Right ventricle myocardium superior (tissue), 1 donor: ENCODE results near the gene COQ8A. TPM values are rescaled to one million over a fixed set of nuclear protein-coding genes. Genes with fewer than 3 reads are reported as not detected.
A peak's percentile ranks its signal among the peaks of the same experiment; 100 is the strongest.
"Not testable (repeated sequence)": the region's sequence is repeated elsewhere in the genome, so short reads cannot be mapped to it uniquely, and the experiment has no call there.

Experiments
- ATAC-seq: fragments of 200-7000 bp; cut with Tn5 transposase; one replicate; pipeline ENCODE4 v1.9.1; 2020; ENCODE audit warnings: mild to moderate bottlenecking; ENCODE audit not compliant: poor library complexity
- DNase-seq: peaks from one replicate; pipeline ENCODE4 v3.0.0-alpha.2; 2020
- intact Hi-C: fragments of 100-400 bp; cut with DNase I; formaldehyde crosslinking; loops from one replicate; pipeline ENCODE4 v1.11.2; 2022
- total RNA-seq: library from RNA; stranded (reverse); fragmentation: NEBNext Ultra II Directional; extraction: Animal tissue kit (Norgen Biotek cat#: 25700); gene quantifications from one replicate; pipeline ENCODE4 v1.2.1, GENCODE V29; 2021
- donor health status: DM: no; HTN: yes; CAD: no; lungs with severe emphysema.

The COQ8A gene
- total RNA-seq, 1 donor from 2014 or later: 393 TPM

DNA sequence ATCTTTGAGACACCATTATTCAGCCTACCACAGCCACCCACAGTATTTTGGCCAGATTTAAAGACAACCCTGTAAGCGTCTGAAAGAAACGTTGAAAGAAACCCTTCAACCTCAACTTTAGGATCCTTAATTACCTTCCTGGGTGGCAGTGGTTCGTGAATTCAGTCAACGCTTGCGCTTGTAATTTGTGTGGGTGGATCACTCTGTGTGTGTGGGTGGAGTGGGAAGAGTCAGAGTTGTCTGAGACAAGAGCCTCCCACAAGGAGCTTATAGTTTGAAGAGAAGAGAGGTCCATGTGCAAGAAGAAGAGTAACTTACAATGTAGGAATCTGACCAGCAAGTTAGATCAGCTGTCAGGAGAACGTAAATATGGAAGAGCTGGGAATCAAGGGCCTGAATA, 8.4 kb downstream of the COQ8A start:
- no peak for ATAC-seq
- DNase-seq: no peak
- intact Hi-C loops: no loop called here

DNA sequence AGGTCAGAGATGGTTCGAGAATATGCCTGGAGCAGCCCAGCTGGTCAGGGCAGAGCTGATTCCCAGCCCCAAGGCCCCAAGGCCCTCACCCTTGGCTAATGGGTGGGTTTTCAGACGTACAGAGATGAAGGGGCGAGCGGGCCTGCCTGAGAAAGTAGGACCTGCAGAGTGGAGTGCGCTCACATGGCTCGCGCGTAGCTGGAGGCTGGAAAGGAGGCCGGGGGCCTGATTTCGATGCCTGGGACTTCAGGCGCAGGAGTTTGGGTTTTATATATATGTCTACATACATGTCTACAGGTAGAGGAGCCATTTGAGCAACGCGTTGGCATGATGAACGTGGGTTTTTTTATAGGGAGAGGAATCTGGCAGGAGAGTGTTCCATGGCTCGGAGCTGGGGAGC, 8.9 kb downstream of the COQ8A start:
- intact Hi-C loops: no loop called here
- ATAC-seq: no peak
- no peak for DNase-seq

DNA sequence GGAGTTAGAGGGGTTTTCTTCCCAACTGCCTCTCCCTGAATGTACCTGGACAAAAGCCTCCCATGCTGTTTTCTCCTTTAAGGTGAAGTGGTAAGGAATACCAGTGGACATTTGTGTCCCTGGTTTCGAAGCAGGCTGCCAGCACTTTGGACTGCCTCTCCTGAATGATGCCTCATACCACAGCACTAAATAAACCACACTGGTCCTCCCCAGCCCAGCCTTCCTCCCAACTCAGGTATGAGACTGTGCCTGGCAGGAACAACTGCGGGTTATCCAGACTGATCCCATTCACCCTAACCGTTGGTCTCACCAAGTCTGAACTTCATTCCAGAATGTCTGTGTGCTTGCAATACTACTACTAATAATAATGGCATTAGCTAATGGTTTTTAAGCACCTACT, 9.3 kb downstream of the COQ8A start:
- intact Hi-C loops: no loop called here
- no peak for DNase-seq
- no peak for ATAC-seq

DNA sequence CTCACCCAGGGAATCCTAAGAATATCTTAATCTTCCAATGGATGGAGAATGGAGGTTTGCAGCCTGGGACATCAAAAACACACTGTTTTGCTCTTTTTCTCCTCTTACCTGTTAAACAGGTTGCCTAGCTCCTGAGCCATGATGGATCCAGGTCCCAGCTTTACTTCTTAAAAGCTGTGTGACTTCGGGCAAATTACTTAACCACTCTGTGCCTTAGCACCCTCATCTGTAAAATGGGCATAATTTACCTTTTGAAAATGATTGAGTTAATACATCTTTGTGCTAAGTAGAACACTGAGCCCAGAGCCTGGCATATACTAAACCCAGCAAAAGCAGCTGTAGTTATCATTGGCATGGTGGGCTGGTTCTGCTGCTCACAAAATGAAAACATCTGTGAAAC, 10.2 kb downstream of the COQ8A start:
- intact Hi-C loops: no loop called here
- ATAC-seq: no peak
- DNase-seq: no peak

DNA sequence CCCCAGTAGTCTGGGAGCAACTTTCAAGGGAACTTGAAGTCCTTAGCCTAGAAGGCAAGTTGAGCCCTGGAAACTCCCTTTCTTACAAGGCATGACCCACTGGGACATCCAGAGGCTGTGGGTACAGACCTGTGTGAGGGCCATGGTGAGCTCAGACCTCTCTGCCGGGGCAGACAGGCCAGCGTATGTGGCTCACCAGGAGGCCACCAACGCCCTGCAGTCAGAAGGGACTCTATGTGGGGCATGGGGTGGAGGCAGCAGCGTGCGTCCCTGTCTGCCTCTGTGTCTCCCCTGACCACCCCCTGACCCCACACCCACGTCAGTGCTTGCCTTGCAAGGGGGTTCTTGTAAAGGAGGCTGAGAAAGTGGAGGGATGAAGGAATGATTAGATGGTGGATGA, 10.8 kb downstream of the COQ8A start:
- ATAC-seq: peak; percentile 5
- intact Hi-C loops: no loop called here
- DNase-seq: no peak

DNA sequence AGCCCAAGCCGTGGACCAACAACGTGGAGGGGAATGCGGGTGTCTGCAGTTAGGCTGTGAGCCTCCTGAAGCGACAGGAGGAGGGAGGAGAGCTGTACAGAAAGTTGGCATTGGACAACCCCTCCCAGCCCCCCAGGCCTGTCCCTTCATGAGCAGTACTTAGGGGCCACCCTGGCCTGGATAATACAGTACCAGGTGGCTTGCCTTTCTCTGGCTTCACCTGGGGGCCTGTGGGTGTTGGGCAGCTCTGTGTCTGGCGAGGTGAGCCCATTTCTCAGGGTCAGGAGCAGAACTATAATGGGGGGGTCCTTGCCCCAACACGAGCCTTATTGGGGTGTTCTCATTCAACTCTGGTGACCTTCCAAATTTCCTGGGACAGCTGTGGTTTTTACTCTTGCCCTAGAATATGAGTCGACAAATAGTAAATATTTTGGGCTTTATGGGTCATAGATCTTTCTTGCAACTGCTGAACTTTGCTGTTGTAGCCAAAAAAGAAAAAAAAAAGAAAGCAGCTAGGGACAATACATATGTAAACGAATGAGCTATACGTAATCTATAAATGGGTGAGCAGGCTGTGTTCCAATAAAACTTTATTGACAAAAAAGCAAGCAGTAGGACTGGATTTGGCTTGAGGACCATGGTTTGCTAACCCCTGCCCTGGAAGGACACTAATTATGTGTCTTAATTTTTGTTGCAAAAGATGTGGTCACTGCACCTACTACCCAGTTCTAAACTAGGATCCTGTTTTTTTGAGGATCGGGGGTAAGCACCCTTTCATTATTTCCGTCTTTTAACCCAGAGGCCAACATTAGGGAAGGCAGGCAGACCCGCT, 11.4 kb downstream of the COQ8A start:
- intact Hi-C loops: no loop called here
- no peak for DNase-seq

DNA sequence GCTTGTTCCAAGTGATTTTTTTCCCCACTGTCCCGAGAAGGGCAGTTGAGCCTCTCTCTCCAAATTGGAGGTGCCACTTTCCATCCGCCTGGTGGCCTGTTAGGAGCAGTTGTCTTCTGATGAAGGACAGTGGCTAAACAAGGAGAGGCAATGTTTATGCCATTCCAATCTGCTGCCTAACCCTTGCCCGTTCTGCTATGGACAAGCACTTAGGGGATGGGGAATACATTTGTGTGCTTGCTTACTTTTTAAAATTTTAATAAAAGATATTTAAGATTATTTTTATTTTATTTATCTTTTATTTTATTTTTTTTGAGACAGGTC, 12.0 kb downstream of the COQ8A start:
- intact Hi-C loops: no loop called here
- DNase-seq (no peak), ATAC-seq (peak; percentile 56)

More for the DNA sequence above, 11.4 kb downstream of the COQ8A start:
- no peak for ATAC-seq

DNA sequence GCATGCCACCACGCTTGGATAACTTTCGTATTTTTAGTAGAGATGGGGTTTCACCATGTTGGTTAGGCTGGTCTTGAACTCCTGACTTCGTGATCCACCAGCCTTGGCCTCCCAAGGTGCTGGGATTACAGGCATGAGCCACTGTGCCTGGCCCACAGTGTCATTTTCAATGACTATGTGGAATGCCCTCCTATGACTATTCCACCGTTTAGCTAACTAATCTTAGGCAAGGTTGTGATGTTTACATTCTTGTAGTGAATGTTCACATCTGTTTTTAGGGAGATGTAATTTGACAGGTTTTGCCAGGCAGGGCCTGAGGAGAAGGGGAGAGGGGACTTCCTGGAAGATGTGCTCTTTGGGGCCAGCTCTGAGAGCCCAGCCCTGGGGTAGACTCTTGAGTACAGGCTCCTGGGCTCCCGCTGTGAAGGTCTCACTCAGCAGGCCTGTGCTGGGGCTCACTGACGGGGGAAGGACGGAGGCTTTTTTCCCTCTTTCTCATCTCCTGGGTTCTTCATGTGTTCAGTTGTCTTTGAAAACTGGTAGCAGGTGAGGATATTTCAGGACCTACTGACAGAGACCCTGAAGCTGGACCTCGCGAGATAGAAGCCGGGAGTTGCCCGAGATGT, 13.2 kb downstream of the COQ8A start:
- intact Hi-C loops: no loop called here
- DNase-seq (no peak), ATAC-seq (no peak)

DNA sequence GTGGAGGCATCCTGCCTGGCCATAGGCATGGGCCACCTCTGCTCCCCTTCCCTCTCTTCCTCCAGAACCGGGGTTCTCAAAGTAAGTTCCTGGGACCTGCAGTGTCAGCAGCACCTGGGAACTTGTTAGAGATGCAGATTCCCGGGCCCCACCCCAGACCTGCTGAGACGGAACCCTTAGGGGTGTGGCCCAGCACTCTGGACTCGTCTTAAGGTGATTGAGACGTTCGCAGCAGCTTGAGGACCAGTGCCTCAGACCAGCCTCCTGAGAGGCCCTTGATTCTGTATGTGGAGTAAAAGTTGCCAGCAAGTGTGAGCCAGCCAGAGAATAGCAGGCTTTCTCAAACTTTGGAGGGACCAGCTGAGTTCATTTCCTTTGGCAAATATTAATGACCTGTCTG, 14.2 kb downstream of the COQ8A start:
- intact Hi-C loops: no loop called here
- ATAC-seq: no peak
- no peak for DNase-seq

DNA sequence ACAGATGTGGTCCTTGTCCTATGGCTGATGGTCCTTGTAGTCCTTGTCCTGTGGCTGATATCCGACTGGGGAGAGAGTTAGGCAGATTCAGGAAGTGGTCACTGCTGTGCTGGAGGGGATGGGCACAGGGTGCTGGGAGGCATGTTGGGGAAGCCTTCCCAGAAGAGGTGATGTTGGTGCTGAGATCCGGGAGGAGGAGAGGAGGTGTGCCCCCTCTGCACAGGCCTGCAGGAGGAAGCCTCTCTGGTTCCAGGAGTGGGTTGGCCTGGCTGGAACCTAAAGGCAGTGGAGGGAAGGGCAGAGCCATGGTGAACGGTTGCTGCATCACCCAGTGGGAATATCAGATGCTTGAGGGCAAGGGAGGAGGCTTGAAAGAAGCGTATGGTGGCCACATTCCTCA, 14.7 kb downstream of the COQ8A start:
- DNase-seq (no peak), ATAC-seq (no peak)
- intact Hi-C loops: no loop called here

DNA sequence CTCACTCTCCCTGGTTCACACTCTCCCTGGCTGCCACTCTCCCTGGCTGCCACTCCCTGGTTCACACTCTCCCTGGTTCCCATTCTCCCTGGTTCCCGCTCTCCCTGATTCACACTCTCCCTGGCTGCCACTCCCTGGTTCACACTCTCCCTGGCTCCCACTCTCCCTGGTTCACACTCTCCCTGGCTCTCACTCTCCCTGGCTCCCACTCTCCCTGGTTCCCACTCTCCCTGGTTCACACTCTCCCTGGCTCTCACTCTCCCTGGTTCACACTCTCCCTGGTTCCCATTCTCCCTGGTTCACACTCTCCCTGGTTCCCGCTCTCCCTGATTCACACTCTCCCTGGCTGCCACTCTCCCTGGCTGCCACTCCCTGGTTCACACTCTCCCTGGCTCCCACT, 15.8 kb downstream of the COQ8A start:
- DNase-seq, intact Hi-C loops, ATAC-seq: not testable (repeated sequence)

DNA sequence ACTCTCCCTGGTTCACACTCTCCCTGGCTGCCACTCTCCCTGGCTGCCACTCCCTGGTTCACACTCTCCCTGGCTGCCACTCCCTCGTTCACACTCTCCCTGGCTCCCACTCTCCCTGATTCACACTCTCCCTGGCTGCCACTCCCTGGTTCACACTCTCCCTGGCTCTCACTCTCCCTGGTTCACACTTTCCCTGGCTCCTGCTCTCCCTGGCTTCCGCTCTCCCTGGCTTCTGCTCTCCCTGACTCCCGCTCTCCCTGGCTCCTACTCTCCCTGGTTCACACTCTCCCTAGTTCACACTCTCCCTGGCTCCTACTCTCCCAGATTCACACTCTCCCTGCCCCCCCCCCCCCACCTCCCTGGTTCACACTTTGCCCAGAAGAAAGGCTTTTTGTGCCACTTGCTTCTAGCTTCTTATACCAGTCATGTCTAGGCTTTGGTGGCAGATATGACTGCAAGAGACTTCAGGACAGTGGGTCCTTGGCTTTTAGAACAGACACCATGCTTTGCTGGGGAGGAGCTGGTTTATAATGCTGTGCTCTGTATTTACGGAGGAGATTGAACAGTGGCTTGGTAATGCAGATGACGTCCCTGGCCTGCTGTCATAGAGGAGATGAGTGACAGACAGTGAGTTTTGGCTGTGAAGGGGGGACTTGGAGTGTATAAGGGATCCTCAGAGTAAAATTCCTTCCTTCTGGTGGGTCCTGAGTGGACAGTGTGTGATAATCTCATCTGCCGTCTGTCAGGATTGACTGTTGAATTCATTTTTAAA, 17.0 kb downstream of the COQ8A start:
- DNase-seq: no peak
- intact Hi-C loops: no loop called here
- peak; percentile 3 for ATAC-seq

DNA sequence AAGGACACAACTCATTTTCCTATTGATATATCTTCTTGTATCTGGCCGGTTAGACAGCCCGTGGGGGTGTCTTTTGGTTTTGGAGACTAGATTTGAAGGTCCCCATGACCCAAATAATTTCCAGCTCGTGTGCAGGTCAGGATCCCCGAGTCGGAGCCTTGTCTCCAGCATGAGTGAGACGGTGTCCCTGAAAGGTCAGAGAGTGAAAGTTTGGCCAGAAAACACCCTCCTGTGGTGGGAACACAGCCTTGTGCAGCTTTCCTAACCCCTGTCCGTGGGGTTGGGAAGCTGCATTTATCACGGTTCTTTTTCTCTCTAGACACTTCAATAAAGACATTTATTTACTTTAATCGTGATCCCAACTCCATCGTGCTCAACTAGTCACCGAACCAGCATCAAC, 17.6 kb downstream of the COQ8A start:
- DNase-seq (no peak), ATAC-seq (peak; percentile 64)
- intact Hi-C loops: no loop called here

DNA sequence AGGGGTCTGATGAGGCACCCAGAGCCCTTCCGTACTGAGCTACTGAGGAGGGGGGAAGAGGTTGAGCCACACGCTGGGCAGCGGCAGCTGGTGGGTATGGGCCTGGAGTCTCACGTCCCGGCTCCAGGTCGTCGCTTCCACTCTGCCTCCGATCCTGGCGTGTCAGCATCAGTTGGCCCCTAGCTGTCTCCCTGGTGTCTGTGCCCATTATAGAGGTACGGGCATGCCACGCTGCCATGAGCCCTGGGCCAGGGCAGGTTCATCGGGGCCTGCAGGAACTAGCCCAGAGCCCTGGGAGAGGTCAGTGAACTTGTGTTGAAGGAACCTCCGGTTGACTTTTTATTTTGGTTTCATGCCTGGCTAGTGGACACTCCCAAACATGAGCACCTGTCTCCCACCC, 18.2 kb downstream of the COQ8A start:
- intact Hi-C loops: no loop called here
- ATAC-seq: no peak
- DNase-seq: no peak

DNA sequence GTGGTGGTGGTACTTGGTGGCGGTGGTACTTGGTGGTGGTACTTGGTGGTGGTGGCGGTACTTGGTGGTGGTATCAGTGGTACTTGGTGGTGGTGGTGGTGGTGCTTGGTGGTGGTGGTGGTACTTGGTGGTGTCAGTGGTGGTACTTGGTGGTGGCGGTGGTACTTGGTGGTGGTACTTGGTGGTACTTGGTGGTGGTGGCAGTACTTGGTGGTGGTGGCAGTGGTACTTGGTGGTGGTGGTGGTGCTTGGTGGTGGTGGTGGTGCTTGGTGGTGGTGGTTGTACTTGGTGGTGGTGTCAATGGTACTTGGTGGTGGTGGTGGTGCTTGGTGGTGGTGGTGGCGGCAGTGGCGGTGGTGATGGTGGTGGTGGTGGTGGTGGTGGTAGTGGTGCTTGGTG, 20.2 kb downstream of the COQ8A start:
- ATAC-seq: no peak
- DNase-seq: no peak
- intact Hi-C loops: no loop called here

DNA sequence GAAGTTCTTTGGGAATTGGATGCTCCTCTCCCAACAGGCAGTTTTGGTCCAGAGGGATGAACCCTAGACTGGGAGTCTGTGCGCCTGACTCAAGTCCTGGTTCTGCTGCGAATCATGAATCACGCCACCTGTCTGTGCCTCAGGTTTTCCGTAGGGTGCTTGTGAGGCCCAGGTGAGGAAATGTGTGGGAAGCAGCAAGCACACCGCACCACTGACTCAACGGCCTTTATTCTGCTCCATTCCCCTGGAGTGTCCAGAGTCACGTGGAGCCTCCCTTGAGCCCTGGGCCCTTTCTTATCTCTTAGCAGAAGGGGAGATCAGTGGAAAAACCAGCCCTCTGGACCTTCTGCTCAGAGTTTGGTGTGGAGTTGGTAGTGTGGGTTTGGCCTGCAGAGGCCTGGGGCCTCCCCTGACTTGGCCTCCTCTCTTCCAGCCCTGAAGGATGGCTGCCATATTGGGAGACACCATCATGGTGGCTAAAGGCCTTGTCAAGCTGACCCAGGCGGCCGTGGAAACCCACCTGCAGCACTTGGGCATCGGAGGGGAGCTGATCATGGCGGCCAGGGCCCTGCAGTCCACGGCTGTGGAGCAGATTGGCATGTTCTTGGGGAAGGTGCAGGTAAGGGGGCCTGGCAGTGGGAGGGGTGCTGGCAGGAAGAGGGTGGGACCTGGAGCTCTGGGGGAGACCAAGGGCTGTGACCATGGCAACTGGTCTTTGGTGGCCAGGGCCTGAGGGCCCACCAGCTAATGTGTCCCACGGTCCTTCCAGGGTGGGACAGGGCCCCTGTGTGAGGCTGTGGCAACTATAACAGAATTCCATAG, 21.1 kb downstream of the COQ8A start:
- ATAC-seq: no peak
- intact Hi-C loops: no loop called here
- DNase-seq: no peak

DNA sequence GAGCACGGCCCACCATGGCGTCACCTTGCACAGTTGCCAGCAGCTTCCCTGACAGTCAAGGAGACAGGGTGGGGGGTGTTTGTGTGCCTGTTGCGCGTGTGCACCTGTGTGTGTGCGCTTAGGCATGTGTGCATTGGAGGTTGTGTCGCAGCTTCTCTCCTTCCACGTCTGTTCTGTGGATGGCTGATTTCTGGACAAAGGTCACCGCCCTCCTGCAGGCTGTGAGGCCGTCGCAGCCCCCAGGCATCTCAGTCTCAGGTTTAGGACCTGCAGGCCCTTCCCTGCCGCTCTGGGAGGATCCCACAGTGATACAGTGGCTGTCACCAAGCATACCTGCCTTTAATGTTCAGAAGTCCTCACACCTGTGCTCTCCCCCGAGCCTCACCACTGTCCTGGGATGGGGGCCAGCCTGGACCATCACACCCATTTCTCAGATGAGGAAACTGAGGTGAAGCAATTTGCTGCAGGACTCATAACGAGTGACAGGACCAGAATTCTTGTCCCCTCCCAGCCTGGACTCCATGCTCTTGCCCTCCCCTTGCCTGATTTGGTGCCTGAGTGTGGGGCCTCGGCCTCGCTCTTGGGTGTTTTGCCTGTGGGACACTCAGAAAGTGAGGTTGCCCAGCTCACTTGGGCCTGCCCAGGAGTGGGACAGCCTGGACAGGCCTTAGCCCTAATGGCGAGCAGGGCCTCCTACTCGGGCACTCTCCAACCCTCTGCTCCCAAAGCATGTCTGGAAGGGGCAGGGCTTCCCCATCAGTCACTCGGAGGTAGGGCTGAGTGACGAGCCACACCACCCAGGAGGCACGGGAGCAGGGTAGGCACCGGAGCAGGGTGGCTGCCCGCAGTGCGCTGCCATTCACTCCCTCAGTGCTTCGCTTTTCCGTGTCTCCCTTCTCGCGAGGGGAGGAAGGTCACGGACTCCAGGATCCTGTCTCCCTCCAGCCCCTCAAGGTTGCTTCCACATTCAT, 22.6 kb downstream of the COQ8A start:
- intact Hi-C loops: no loop called here
- no peak for DNase-seq

DNA sequence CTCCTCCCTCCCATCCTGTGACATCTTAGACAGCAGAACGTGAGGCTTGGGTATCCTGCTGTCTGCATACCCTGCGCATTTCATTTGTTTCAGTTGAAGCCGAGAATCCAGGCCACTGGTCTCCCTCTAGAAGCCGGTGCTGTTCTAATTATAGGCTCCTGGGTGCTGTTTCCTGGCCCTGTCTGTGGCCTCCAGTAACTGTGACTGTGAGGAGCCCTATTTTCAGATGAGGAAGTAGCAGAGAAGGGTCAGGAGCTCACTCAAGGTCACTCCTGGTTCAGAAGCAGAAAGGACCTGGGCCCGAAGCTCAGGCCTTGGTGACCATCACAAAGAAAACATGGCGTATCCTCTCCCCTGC, 24.0 kb downstream of the COQ8A start:
- intact Hi-C loops: no loop called here
- ATAC-seq (peak; percentile 64), DNase-seq (no peak)

More for the DNA sequence above, 22.6 kb downstream of the COQ8A start:
- ATAC-seq: no peak
